A204.1 (cell line): ENCODE results near the gene DRAXIN.
A peak's percentile ranks its signal among the peaks of the same experiment; 100 is the strongest.

Source experiments
- FAIRE-seq: peaks from 2 replicates; lab custom pipeline; 2012; peaks lifted over from hg19 to GRCh38; lab: Jason Lieb, UNC

Gene DRAXIN

DNA sequence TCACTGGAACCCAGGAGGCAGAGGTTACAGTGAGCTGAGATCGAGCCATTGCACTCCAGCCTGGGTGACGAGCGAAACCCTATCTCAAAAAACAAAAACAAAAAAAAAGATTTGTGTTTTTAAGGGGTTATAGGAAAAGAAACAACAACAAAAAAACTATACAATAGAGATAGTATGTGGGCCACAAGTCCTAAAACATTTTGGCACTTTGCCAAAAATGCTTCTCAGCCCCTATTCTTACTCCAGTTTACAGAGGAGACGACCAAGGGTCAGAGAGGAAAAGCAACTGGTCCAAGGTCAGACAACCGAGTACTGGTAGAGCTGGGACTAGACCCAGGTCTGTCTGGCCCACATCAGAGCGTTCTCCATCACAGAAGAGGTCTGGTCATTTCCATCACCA is 33.9 kb upstream of the DRAXIN start:
- no peak for FAIRE-seq

DNA sequence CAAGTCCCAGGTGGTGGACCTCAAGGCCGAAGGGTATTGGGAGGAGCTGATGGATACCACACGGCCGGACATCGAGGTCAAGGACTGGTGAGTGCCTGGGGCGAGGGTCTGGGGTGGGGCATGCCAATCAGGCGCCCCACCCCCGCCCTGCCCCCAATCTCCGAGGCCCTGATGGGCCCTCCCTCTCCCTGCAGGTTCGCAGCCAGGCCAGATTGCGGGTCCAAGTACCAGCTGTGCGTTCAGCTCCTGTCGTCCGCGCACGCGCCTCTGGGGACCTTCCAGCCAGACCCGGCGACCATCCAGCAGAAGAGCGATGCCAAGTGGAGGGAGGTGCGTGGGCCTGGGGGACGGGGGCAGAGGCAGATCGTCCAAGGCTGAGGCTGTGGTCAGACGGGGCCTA is 33.0 kb upstream of the DRAXIN start:
- FAIRE-seq: no peak

DNA sequence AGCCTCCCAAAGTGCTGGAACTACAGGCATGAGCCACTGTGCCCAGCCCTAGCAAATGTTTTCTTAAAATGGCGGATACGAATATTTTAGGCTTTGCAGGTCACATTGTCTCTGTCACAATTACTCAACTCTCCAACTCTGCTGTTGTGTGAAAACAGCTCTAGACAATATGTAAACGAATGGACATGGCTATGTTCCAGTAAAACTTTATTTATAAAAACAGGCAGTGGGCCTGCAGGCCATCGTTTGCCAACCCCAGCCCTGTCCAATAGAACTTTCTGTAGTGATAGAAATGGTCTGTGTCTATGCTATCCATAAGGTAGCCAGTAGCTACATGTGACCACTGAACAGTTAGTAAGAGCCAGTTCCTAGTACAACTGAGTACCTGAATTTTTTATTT is 31.8 kb upstream of the DRAXIN start:
- FAIRE-seq: no peak

DNA sequence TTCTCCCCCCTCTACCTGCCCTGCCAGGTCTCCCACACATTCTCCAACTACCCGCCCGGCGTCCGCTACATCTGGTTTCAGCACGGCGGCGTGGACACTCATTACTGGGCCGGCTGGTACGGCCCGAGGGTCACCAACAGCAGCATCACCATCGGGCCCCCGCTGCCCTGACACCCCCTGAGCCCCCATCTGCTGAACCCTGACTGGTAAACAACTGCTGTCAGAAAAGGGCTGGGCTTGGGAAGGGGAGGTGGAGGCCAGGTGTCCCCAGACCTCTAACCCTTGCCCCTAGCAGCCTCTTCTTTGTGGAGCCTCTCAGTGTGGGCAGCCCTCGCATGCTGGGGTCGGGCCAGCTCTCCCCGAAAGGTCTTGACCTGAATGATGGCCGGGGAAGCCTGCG is 30.4 kb upstream of the DRAXIN start:
- FAIRE-seq: no peak

DNA sequence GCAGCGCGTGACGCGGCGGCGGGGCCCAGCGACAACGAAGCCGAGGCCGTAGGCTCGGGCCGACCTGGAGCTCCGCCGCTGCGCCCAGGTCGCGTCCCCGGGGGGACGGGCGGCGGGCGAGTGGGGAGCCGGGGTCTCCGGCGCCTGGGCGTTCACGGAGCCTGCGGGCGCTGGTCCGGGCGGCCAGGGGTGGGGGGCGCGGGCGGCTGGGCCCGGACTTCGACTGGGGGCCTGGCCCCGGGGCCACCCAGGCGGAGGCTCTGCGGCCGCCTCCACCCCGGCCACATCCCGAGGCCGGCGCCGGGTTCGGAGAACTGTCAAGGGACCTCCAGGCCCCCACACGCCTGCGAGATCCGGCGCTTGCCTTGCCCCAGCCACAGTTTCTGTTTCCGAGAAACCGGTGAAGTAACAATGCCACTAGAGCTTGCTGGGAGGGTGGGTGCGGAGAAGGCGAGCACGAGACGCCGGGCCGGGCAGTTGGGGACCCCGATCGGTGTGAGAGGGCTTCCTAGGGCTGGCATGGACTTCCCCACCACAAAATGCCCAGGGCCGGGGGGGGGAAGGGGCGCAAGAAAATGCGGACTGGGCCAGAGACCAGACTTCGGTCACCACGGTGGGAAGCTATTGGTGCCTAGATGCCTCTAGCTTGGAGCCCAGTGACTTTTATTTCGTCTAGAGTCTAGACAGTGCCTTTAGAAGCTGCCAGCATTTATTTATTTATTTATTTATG is 27.0 kb upstream of the DRAXIN start:
- FAIRE-seq: no peak

DNA sequence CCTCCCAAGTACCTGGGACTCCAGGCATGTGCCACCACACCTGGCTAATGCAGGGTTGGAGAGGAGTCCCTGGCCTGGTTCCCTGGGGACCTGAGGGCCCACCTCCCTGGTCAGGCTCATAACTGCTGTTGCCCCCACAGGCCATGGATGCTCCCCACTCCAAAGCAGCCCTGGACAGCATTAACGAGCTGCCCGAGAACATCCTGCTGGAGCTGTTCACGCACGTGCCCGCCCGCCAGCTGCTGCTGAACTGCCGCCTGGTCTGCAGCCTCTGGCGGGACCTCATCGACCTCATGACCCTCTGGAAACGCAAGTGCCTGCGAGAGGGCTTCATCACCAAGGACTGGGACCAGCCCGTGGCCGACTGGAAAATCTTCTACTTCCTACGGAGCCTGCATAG is 23.0 kb upstream of the DRAXIN start:
- no peak for FAIRE-seq

DNA sequence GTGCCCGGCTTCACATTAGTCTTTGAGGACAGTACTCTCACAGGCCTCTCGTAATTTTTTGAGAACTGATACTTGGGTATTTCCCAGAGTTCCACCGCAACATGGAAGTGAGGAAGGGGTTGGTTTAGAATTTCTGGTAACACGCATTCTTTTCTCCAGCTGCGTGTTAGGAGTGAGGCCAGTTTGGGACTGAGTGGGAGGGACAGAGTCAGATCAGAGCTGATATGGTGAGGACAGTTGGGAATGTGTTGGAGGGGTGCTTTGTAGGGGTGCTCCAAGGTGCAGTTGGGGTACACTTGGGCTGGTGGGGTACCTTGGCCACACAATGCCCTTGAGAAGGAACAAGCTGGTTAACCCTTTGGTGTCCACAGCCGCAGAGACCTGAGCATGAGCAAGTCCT is 20.8 kb upstream of the DRAXIN start:
- FAIRE-seq: no peak

DNA sequence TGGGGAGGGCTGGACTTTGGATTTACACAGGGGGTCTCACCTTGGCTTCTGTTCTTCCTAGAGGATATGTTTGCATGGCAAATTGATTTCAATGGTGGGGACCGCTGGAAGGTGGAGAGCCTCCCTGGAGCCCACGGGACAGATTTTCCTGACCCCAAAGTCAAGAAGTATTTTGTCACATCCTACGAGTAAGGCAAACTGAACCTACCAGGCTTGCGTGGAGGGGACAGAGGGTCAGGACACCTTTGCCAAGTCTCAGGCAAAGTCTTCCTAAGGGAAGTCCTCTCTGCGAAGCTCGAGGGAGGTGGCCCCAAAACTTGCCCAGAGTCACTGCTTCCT is 20.3 kb upstream of the DRAXIN start:
- no peak for FAIRE-seq

DNA sequence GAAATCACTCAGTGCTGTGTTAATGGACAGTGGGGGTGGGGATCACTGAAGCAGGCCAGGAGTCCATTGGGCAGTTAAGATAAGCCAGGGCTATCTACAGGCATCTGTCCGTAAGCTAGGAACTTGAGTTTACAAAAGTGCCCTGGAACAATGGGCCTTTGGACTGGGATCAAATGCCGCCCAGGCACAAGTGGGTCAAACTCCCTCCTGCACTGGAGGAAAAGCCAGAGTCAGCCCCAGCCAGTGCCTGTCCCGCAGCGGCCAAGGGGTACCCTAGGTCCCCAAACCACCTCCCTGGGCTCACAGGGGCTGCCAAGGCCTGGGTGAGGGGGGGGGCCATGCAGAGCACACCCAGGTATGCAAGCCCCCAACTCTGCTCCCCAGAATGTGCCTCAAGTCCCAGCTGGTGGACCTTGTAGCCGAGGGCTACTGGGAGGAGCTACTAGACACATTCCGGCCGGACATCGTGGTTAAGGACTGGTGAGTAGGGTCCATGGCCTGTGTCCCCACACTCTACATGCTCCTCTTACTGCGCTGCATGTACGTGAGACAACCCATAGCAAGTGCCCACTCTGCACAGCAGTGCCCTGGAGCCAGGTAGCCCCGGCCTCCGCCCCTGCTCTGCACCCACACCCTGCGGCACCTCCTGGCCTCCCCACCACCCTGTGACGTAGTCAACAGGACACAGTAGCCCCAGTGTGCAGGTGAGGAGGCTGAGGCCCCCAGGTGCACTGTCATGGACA is 19.8 kb upstream of the DRAXIN start:
- no peak for FAIRE-seq

DNA sequence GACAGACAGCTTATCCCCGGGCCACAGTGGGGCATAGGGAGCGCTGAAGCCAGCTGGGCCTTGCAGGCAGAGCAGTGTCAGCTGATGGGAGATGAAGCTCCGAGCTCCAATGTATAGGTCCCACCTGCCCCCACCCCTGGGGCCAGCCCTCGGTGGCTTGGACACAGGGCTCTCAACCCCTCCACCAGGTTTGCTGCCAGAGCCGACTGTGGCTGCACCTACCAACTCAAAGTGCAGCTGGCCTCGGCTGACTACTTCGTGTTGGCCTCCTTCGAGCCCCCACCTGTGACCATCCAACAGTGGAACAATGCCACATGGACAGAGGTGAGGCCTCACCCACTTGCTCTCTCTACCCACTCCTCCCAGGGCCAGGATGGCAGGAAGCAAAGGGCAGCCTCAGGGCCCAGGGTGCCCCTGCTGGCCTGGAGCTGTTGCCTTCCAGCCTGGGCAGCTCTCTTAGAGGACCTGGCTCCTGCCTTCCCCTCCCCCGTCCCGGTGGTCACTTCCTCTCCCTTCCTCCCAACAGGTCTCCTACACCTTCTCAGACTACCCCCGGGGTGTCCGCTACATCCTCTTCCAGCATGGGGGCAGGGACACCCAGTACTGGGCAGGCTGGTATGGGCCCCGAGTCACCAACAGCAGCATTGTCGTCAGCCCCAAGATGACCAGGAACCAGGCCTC is 18.3 kb upstream of the DRAXIN start:
- no peak for FAIRE-seq

DNA sequence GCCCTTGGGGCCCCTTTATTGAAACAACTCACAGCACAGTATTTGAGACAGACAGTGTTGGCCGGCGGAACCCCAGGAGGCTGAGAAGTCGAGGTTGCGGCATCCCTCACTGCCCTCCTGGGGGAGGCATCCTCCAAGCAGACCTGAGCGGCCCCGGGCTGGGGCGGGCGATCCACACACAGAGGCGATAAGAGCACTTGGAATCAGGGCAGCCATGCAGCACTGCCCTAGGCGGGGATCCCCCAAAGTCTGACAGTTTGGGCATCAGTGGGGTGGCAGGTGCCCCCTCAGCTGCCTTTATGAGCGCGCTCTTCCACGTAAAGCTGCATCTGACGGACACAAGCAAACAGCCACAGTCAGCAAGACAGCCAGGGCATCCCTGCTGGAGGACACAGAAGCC is 17.0 kb upstream of the DRAXIN start:
- no peak for FAIRE-seq

DNA sequence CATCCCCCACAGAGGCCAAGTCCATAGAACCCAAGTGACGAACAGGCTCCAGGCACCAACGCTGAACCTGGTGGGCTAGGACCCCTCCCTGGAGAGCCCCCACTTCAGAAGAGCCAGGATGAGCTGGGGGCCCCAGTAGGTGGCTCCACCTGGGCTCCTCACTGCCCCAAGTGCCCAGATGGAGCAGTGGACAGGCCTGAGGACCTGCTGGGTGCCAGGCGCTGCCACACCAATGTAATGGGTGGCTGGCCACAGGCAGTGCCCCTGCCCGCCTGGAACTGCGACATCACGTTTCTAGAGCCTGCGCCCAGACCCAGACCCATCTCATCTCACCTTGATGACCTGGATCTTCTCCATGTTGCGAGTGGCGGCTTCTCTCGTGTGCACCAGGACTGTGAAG is 16.2 kb upstream of the DRAXIN start:
- no peak for FAIRE-seq

DNA sequence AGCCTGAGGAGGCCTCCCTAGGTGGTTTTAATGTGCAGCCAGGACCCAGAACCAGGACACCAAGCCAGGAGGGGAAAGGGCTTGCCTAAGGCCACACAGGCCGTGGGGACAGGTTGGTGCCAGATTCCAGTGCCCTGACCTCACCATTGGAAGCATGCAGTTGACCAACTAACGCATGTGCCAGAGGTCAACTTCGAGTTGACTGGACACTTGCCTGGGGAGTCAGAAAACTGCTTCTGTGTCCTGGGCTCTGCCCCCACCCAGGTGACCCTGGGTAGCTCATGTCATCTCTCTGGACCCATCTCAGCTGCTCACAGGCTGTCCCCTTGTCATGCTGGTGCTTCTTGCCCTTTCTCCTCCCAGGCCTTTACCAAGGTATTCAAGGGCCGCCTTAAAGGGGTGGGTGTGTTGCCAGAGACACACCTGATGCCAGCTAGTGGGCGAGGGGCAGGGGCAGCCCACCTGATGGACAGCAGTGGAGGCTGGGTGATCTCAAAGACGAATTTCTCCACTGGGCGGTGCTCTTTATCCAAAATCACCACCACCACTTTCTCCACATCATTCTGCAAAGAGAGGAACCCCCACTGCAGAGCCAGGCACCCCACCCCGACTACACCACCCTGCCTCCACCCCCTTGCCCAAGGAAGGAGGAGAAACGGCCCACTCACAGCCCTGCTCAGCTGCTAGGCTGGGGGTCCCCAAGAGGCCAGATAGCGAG is 15.0 kb upstream of the DRAXIN start:
- FAIRE-seq: no peak

DNA sequence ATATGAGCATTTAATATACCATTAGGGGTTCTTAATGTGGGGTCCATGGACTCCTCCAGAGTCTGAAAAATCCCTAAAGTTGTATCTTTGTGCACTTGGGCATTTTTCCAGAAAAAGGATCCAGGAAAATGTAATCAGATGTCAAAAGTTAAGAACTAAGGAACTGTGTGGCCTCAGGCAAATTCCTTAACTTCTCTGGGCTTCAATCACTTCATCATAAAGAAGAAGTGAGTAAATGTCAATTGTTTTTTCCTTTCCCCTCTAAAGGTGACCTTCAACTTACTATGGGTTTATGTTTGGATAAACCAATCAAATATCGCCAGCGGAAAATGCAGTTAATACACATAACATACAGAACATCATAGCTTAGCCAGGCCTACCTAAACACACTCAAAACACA is 13.1 kb upstream of the DRAXIN start:
- FAIRE-seq: no peak

DNA sequence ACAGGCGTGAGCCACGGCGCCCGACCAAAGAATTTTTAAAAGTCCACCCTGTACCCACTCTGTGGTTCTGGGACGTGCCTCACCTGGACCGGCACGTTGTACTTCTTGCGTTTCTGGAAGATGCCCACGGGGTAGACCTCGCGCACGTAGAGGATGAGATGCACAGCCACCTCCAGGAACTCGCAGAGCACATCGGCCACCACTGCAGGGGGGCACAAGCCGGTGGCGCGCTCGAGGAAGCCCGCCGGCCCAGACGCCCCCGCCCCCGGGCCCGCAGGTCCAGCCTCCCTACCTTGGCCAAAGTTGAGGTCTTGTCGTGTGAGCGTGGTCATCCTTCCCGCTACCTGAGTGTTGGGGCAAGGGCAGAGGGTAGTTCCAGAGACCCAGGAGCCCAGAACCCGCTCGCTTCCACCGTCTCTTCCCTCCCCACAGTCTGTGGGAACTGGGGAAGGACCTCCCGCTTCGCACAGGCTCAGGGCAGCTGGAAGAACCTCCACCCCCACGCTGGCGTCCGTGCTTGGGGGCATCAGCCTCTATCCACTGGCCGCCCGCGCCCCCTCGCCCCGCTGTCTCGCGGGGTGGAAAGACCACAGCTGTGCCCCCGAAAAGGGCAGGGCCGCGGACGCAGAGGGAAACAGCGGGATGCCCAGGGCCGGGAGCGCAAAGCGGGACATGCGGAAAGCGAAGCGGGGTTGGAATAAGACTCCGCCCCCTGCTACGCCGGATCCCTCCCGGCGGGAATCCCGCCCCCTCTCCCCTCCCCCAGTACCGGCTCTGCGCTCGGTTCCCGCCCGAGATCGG is 11.0 kb upstream of the DRAXIN start:
- FAIRE-seq: no peak

DNA sequence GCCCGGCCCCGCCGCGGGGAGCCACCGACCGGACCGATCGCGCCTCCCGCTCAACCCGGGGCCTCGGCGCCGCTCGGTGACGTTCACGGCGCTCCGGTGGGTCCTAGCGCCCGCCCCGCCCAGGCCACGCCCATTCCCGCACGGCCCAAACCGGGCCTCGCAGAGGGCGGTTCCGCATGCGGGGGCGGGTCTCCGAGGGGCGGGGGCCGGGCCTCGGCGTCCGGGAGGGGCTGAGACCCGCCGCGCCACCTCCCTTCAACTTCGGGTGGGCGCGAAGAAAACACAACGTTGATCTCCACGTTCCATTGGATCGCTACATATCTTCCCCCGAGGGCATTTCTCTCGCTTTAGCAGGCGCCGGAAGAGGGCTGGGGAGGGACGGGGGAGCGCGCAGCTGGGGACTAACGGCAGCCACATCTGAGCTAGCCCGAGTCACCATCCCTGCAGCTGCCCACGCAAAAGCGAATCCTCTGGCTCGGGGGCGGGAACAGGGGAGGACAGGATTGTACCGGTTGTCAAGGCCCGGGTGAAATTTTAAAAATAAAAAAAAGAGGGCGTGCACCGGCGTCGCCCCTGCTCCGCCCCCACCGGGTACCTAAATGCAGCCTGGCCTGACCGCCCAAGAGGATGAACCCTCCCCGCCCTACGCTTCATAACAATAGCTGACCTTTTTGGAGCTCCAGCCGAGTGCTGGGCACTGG is 10.3 kb upstream of the DRAXIN start, which contains the start of gene MAD2L2:
MAD2L2 (minus strand) TSS at position 78 of the 701 bp plus-strand sequence. CDS start 547 bp downstream, outside the sequence.
- FAIRE-seq: peak; percentile 65

DNA sequence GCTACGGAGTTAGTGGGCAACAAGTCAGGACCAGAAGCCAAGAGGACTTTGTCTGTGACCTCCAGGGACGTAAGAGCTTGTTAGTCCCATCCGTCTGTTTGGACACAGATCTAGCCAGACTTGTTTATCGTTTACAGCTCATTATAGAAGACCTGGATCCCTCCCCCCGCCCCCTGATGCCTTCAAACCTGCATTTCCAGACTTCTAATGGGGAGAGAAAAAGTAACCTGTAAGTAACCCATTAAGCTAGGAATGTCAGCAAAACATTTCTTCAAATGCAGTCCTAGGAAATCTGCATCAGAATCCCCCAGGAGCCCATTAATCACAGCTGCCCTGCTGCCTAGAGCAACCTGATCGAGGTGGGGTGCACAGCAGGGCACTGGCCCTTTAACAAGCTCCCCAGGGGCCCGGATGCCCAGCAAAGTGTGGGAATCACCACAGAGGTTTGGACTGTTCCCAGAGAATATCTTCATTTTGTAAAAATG is 9.2 kb upstream of the DRAXIN start:
- FAIRE-seq: no peak

DNA sequence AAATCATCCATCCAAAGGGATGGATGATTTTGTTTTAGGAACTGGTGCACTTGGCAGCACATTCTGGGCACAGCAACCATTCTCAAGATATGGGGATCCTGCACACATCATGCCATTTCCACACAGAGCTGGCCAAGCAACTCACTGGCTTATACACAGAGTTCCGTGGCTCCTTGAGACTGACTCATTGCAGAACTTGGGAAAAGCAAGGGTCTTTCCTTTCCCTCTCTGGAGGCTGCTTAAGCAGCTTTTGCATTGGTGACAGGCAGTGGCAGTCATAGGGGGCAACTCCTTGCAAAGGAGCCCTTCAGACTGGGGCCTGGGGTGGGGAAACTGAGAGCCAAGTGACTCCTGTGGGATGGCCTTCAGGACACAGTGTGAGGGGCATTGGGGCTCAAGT is 8.7 kb upstream of the DRAXIN start:
- no peak for FAIRE-seq

DNA sequence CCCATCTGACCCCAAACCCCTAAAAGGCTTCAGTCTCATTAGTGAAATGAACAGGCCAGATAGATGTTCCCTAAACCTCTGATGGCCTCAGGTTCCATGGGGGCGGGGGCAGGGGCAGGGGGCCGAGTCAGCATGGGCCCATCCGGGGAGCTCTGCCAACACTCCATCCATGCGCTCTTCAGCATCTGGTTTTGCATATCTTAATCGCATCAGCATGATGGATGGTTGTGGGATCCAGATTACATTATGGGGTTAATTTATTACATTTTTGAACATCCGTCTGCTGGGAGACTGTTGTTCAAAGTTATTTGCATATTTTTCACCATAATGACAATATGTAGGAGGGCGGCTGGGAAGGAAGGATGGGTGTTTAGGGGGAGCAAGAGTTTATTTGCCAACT is 7.4 kb upstream of the DRAXIN start:
- no peak for FAIRE-seq

DNA sequence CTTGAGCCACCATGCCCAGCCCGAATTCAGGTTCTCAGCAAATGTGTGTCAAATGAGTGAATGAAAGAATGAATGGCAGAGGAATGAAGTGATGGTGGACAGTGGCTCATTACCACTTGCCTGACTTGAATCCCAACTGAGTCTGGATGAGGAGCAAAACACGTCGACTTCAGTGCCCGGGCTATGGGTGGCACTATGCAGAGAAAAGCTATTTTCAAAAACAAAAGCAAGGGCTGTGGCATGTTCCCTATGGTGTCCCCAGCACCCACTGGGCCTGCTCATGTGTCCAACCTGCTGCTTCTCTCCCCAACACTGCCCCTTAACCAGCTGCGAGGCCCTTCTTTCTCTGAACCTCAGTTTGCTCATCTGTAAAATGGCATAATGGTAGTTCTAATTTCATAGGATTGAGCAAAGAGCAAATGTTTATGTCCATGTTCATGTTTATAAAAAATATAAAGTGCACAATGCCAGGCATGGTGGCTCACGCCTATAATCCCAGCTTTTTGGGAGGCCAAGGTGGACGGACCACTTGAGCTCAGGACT is 6.2 kb upstream of the DRAXIN start:
- FAIRE-seq: no peak

DNA sequence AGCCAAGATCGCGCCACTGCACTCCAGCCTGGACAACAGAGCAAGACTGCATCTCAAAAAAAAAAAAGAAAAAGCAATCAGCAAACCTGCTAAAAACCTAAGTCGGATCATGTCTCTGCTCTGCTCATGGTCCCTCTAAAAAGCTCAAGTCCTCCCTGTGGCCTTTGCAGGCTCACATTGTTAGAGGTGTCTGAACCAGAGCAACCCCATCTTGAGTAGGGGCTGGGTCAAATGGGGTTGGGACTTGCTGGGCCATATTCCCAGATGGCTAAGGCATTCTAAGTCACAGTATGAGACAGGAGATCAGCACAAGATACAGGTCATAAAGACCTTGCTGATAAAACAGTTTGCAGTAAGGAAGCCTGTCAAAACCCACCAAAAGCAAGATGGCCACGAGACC is 3.0 kb upstream of the DRAXIN start:
- FAIRE-seq: no peak
